Activated CD8-positive, alpha-beta T cell treated with anti-CD3 and anti-CD28 coated beads for 36 hours (primary cell): Measurements from ENCODE around the gene WNT9B. TPM values are rescaled to one million over a fixed set of nuclear protein-coding genes. Genes with fewer than 3 reads are reported as not detected.
A peak's percentile ranks its signal among the peaks of the same experiment; 100 is the strongest.
"Not testable (repeated sequence)": the region's sequence is repeated elsewhere in the genome, so short reads cannot be mapped to it uniquely, and the experiment has no call there.

Experiments
- ATAC-seq: fragments of 200-7000 bp; cut with Tn5 transposase; one replicate; pipeline ENCODE4 v1.10.0; 2021; ENCODE audit warnings: mild to moderate bottlenecking, moderate library complexity
- CTCF ChIA-PET: fragments of 350-600 bp; sonication (Branson Sonifier 250); formaldehyde crosslinking; loops from one replicate; lab custom pipeline; 2021; ENCODE audit warnings: antibody characterized with exemption; lab: Charles Lee
- POLR2A ChIA-PET: fragments of 350-600 bp; sonication (Branson Sonifier 250); formaldehyde crosslinking; loops from one replicate; lab custom pipeline; 2021; ENCODE audit warnings: antibody characterized with exemption; lab: Charles Lee
- DNase-seq: peaks from one replicate; pipeline ENCODE4 v3.0.0-alpha.2; 2020
- H3K27ac Mint-ChIP-seq: one replicate; pipeline ENCODE4 v1.8.0; 2021; ENCODE audit warnings: mild to moderate bottlenecking, mixed read lengths
- H3K27me3 Mint-ChIP-seq: one replicate; pipeline ENCODE4 v1.8.0; 2021; ENCODE audit warnings: mixed read lengths
- H3K36me3 Mint-ChIP-seq: one replicate; pipeline ENCODE4 v1.8.0; 2021; ENCODE audit warnings: low read depth, mixed read lengths
- H3K4me1 Mint-ChIP-seq: one replicate; pipeline ENCODE4 v1.8.0; 2021; ENCODE audit warnings: low read depth, mixed read lengths
- H3K4me3 Mint-ChIP-seq: one replicate; pipeline ENCODE4 v1.8.0; 2021; ENCODE audit warnings: mild to moderate bottlenecking, moderate library complexity, mixed read lengths
- H3K9me3 Mint-ChIP-seq: one replicate; pipeline ENCODE4 v1.8.0; 2021; ENCODE audit warnings: mixed read lengths
- intact Hi-C: fragments of 100-400 bp; cut with micrococcal nuclease; formaldehyde crosslinking; loops from one replicate; pipeline ENCODE4 v1.10.0; 2022
- total RNA-seq, 2 experiments: library from RNA; stranded (reverse); gene quantifications; one replicate each; pipeline ENCODE4 v1.2.3, GENCODE V29; 2021
- TF ChIP-seq, protein P1 (sequence below): fragments of 200-600 bp; IDR thresholded peaks from one replicate; pipeline ENCODE4 v1.8.0; 2022; ENCODE audit warnings: antibody characterized with exemption, mild to moderate bottlenecking

The WNT9B gene
- total RNA-seq, 2 experiments from 2014 or later, result not detected

DNA sequence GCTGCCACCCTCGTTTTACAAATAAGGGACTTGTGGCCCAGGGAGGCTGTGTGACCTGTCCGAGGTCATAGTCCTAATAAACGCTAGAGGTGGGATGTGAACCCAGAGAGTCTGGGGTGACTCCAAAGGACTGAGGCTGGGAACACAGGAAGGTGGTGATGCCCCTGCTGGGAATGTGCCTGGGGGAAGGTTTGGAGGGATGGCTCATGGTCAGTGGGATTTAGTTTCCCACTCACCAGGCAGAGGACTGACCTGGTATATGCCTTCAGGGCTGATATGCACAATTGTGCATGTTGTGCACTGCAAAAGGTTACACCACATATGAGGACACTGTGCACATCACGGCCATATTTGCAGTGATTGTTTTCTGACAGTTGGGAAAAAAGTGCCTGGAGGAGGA lies 13.9 kb upstream of the WNT9B start:
- Mint-ChIP-seq H3K27me3 (peaks cover 23% of the 10 kb centered on the region), H3K36me3 (no peaks in the 10 kb centered on the region), H3K4me1 (peaks cover 2% of the 10 kb centered on the region), H3K9me3 (no peaks in the 10 kb centered on the region), H3K4me3 (no peak overlapping the region), H3K27ac (no peak overlapping the region)
- CTCF ChIA-PET, result no interaction called here
- no peak for ATAC-seq
- TF ChIP-seq, protein P1, sequence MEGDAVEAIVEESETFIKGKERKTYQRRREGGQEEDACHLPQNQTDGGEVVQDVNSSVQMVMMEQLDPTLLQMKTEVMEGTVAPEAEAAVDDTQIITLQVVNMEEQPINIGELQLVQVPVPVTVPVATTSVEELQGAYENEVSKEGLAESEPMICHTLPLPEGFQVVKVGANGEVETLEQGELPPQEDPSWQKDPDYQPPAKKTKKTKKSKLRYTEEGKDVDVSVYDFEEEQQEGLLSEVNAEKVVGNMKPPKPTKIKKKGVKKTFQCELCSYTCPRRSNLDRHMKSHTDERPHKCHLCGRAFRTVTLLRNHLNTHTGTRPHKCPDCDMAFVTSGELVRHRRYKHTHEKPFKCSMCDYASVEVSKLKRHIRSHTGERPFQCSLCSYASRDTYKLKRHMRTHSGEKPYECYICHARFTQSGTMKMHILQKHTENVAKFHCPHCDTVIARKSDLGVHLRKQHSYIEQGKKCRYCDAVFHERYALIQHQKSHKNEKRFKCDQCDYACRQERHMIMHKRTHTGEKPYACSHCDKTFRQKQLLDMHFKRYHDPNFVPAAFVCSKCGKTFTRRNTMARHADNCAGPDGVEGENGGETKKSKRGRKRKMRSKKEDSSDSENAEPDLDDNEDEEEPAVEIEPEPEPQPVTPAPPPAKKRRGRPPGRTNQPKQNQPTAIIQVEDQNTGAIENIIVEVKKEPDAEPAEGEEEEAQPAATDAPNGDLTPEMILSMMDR, result no peak
- DNase-seq, result no peak
- POLR2A ChIA-PET, result no interaction called here
- intact Hi-C loops, result no loop called here

DNA sequence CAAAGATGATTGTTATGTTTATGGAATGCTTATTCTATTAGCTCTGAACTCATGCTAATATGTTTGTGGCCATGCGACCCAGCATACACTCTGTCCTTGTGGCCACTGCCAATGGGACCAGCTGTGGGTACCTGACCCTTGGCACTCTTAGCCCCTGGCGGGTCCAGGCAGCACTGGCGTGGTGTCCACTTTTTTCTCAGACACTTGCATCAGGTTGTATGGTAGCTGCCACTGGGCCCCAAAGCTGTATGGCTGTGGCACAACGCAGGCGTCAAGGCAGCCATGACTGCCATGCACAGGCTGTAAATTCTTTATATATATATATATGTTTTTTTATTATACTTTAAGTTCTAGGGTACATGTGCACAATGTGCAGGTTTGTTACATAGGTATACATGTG lies 12.2 kb upstream of the WNT9B start:
- H3K4me3 Mint-ChIP-seq, result no peak overlapping the region
- ChIA-PET POLR2A (no interaction called here), CTCF (interaction anchor here (1.0 kb wide), 1 partner anchor 103 kb away, joined by 4 read pairs; no protein-coding TSS in a partner anchor)
- DNase-seq (no peak), ATAC-seq (no peak)
- intact Hi-C loops, result no loop called here
- H3K36me3 Mint-ChIP-seq, result peaks cover 5% of the 10 kb centered on the region
- peaks cover 32% of the 10 kb centered on the region for H3K27me3 Mint-ChIP-seq
- peaks cover 2% of the 10 kb centered on the region for H3K4me1 Mint-ChIP-seq
- no peak overlapping the region for H3K27ac Mint-ChIP-seq
- TF ChIP-seq, protein P1, result no peak
- H3K9me3 Mint-ChIP-seq, result peaks cover 9% of the 10 kb centered on the region

DNA sequence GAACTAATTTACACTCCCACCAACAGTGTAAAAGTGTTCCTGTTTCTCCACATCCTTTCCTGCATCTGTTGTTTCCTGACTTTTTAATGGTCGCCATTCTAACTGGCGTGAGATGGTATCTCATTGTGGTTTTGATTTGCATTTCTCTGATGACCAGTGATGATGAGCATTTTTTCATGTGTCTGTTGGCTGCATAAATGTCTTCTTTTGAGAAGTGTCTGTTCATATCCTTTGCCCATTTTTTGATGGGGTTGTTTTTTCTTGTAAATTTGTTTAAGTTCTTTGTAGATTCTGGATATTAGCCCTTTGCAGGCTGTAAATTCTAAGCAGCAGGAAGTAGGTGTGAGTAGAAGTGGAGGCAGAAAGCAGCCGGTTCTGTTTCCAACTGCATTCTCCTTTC lies 10.8 kb upstream of the WNT9B start:
- H3K36me3 Mint-ChIP-seq, H3K4me1 Mint-ChIP-seq, ATAC-seq, H3K4me3 Mint-ChIP-seq, DNase-seq, POLR2A ChIA-PET, H3K9me3 Mint-ChIP-seq, H3K27ac Mint-ChIP-seq: not testable (repeated sequence)
- CTCF ChIA-PET, result interaction anchor here (1.0 to 3.7 kb wide), 5 partner anchors 13 to 474 kb away, joined by 3 to 45 read pairs (median 7); no protein-coding TSS in a partner anchor
- peaks cover 32% of the 10 kb centered on the region for H3K27me3 Mint-ChIP-seq
- intact Hi-C loops, result loop anchor here (5.0 kb wide), 1 partner anchor 102 kb away; no protein-coding TSS in a partner anchor

DNA sequence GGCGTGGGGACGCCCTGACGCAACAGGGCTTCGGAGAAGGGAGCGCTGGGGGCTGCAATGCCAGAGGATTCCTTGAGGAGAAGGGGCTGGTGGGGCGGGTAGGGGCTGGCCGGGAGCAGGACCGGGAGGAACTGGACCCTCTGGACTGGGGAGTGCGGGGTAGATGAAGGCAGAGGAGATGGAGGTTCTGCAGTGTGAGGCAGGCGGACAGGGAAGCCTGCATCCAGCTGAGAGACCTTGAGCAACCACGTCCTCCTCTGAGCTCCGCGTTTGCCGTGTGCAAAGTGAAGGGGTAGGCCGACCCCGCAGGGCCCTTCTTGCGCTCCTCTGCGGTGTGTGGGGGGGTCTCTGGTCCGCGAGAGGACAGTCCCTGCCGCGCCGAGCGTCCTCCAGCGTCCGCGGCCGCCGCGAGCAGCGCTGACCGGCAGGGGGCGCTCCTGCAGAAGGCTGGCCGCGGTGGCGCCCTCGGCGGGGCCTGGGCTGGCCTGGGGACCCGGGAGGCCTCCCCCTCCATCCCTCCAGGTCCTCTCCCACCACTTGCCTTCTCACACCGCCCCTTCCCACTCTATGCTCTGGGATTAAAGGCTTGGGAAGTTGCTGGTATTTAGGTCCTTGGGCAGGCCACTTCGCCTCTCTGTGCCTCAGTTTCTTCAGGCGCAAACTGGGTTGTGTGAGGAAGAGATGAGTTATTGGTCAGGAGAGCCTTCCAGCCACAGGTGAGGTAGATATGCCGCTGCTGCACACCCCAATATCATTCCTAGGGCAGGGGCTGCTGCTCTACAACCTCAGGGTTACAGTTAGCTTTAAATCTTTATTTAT lies 9.6 kb upstream of the WNT9B start:
- Mint-ChIP-seq H3K4me3 (no peak overlapping the region), H3K9me3 (peaks cover 9% of the 10 kb centered on the region), H3K36me3 (peaks cover 5% of the 10 kb centered on the region), H3K27ac (no peak overlapping the region), H3K4me1 (no peaks in the 10 kb centered on the region), H3K27me3 (peaks cover 33% of the 10 kb centered on the region)
- DNase-seq (peak; percentile 37), ATAC-seq (peak; percentile 51)
- TF ChIP-seq, protein P1, result peak; percentile 89
- POLR2A ChIA-PET, result interaction anchor here (0.5 kb wide), 1 partner anchor 18 kb away, joined by 3 read pairs; no protein-coding TSS in a partner anchor
- CTCF ChIA-PET, result interaction anchor here (0.6 to 3.7 kb wide), 31 partner anchors 9 to 473 kb away, joined by 3 to 45 read pairs (median 3); no protein-coding TSS in a partner anchor
- intact Hi-C loops, result loop anchor here (5.0 kb wide), 1 partner anchor 101 kb away; no protein-coding TSS in a partner anchor

DNA sequence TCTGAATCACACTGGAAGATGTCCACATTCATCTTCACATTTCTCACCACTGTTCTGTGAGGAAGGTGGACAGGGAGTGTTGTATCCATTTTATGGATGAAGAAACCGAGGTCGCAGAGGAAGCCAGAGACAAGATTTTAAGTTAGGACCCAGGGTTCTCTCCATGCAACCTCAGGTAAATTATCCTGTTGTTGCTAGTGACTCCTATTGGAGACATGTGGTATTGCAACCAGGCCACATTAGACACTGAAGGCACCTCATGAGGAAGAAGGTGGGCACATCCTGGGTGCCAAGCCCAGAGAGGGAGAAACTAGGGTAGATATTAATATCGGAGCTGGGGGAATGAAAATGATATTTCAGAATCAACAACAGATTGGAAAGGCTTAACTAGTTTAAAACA lies 8.5 kb upstream of the WNT9B start:
- intact Hi-C loops, result loop anchor here (5.0 kb wide), 1 partner anchor 99 kb away; no protein-coding TSS in a partner anchor
- TF ChIP-seq, protein P1, result peak; percentile 71
- ATAC-seq (no peak), DNase-seq (peak; percentile 32)
- Mint-ChIP-seq H3K27me3 (peaks cover 37% of the 10 kb centered on the region), H3K4me1 (no peaks in the 10 kb centered on the region), H3K4me3 (no peak overlapping the region), H3K9me3 (peaks cover 9% of the 10 kb centered on the region), H3K36me3 (peaks cover 5% of the 10 kb centered on the region), H3K27ac (no peak overlapping the region)
- ChIA-PET POLR2A (no interaction called here), CTCF (interaction anchor here (0.7 to 3.7 kb wide), 22 partner anchors 8 to 163 kb away, joined by 3 to 45 read pairs (median 3); no protein-coding TSS in a partner anchor)
